WTC11 (cell line): ENCODE results near the gene SKAP2. TPM values are rescaled to one million over a fixed set of nuclear protein-coding genes. Genes with fewer than 3 reads are reported as not detected.

Experiments used
- ATAC-seq: fragments of 200-7000 bp; cut with Tn5 transposase; 2 replicates; pipeline ENCODE4 v1.10.0; 2021; ENCODE audit warnings: mild to moderate bottlenecking, moderate library complexity
- CTCF ChIA-PET: fragments of 300-600 bp; sonication (Branson Sonifier 250); formaldehyde crosslinking; loops from one replicate; lab custom pipeline; 2021; ENCODE audit warnings: antibody characterized with exemption; lab: Charles Lee
- POLR2A ChIA-PET: fragments of 350-600 bp; sonication (Branson Sonifier 250); formaldehyde crosslinking; loops from one replicate; lab custom pipeline; 2021; ENCODE audit warnings: antibody characterized with exemption; lab: Charles Lee
- DNase-seq: peaks from one replicate; pipeline ENCODE4 v3.0.0; 2021; ENCODE audit warnings: low spot score
- H3K27ac Mint-ChIP-seq: 2 replicates; pipeline ENCODE4 v1.8.0; 2021; ENCODE audit warnings: mixed read lengths
- H3K27me3 Mint-ChIP-seq: 2 replicates; pipeline ENCODE4 v1.8.0; 2021; ENCODE audit warnings: low read depth, mild to moderate bottlenecking, moderate library complexity, mixed read lengths
- H3K36me3 Mint-ChIP-seq: 2 replicates; pipeline ENCODE4 v1.8.0; 2021; ENCODE audit warnings: mixed read lengths
- H3K4me1 Mint-ChIP-seq: 2 replicates; pipeline ENCODE4 v1.8.0; 2022; ENCODE audit warnings: mixed read lengths
- H3K4me3 Mint-ChIP-seq: 2 replicates; pipeline ENCODE4 v1.8.0; 2021; ENCODE audit warnings: mild to moderate bottlenecking, moderate library complexity, mixed read lengths
- H3K9me3 Mint-ChIP-seq: 2 replicates; pipeline ENCODE4 v1.8.0; 2021; ENCODE audit warnings: mixed read lengths
- CDX4 ChIP-seq: fragments of 250-450 bp; sonication (Bioruptor Pico); IDR thresholded peaks from 2 replicates; pipeline ENCODE4 v1.9.0; 2021; ENCODE audit warnings: moderate library complexity, mild to moderate bottlenecking, inconsistent platforms, borderline replicate concordance
- CTCF ChIP-seq: fragments of 200-600 bp; IDR thresholded peaks from 2 replicates; pipeline ENCODE4 v1.8.0; 2022; ENCODE audit warnings: antibody characterized with exemption
- EMX1 ChIP-seq: fragments of 250-450 bp; sonication (Bioruptor Pico); IDR thresholded peaks from 2 replicates; pipeline ENCODE4 v1.8.0; 2021; ENCODE audit warnings: mild to moderate bottlenecking
- GRHL2 ChIP-seq: fragments of 250-450 bp; sonication (Bioruptor Pico); IDR thresholded peaks from 2 replicates; pipeline ENCODE4 v1.8.0; 2022; ENCODE audit warnings: mild to moderate bottlenecking, moderate library complexity; ENCODE audit not compliant: insufficient replicate concordance, severe bottlenecking
- MLX ChIP-seq: sonication (generic); formaldehyde crosslinking; IDR thresholded peaks from 2 replicates; pipeline ENCODE4 v1.8.1; 2023; ENCODE audit warnings: mild to moderate bottlenecking, missing genetic modification reagents, moderate library complexity
- MXD4 ChIP-seq: fragments of 250-450 bp; sonication (Bioruptor Pico); IDR thresholded peaks from 2 replicates; pipeline ENCODE4 v1.8.0; 2021; ENCODE audit warnings: mild to moderate bottlenecking, moderate library complexity, borderline replicate concordance
- NR2C2 ChIP-seq: sonication (generic); formaldehyde crosslinking; IDR thresholded peaks from 2 replicates; pipeline ENCODE4 v1.8.0; 2022; ENCODE audit warnings: mild to moderate bottlenecking, missing genetic modification reagents
- SP1 ChIP-seq: sonication (generic); formaldehyde crosslinking; conservative IDR thresholded peaks from 2 replicates; pipeline ENCODE4 v1.8.1; 2022; ENCODE audit warnings: missing genetic modification reagents
- TEAD4 ChIP-seq: sonication (generic); formaldehyde crosslinking; IDR thresholded peaks from 2 replicates; pipeline ENCODE4 v1.8.0; 2022; ENCODE audit warnings: mild to moderate bottlenecking, missing genetic modification reagents
- USF2 ChIP-seq: sonication (generic); formaldehyde crosslinking; IDR thresholded peaks from 2 replicates; pipeline ENCODE4 v1.8.1; 2023; ENCODE audit warnings: mild to moderate bottlenecking, missing genetic modification reagents, moderate library complexity
- ZBTB21 ChIP-seq: sonication (generic); formaldehyde crosslinking; IDR thresholded peaks from 2 replicates; pipeline ENCODE4 v1.8.1; 2023; ENCODE audit warnings: mild to moderate bottlenecking, missing genetic modification reagents, borderline replicate concordance
- ZMAT4 ChIP-seq: fragments of 250-450 bp; sonication (Bioruptor Pico); IDR thresholded peaks from 2 replicates; pipeline ENCODE4 v1.9.0; 2021; ENCODE audit warnings: mild to moderate bottlenecking
- ZSCAN18 ChIP-seq: fragments of 250-450 bp; sonication (Bioruptor Pico); IDR thresholded peaks from 2 replicates; pipeline ENCODE4 v2.1.2; 2022; ENCODE audit warnings: mild to moderate bottlenecking, moderate library complexity
- total RNA-seq: library from RNA; stranded (reverse); gene quantifications from 3 replicates; pipeline ENCODE4 v1.2.3, GENCODE V29; 2021
- TF ChIP-seq, protein P1 (sequence below): sonication (generic); formaldehyde crosslinking; IDR thresholded peaks from 2 replicates; pipeline ENCODE4 v1.8.1; 2022; ENCODE audit warnings: mild to moderate bottlenecking, missing genetic modification reagents, moderate library complexity, borderline replicate concordance
- TF ChIP-seq, protein P2 (sequence below): sonication (generic); formaldehyde crosslinking; IDR thresholded peaks from 2 replicates; pipeline ENCODE4 v1.8.1; 2022; ENCODE audit warnings: missing genetic modification reagents, borderline replicate concordance
- TF ChIP-seq, protein P3 (sequence below): sonication (generic); formaldehyde crosslinking; IDR thresholded peaks from 2 replicates; pipeline ENCODE4 v1.8.0; 2022; ENCODE audit warnings: mild to moderate bottlenecking, missing genetic modification reagents

Gene SKAP2
- total RNA-seq, 1 experiment from 2014 or later: 2.5 TPM

- TF ChIP-seq MXD4 (no peak), NR2C2 (CRISPR knock-in tag) (no peak), MLX (no peak), USF2 (CRISPR knock-in tag) (no peak)
- TF ChIP-seq, all 79 proteins: peak for 0
Observed at GRCh38 chr7:26683277-26683676, 181.1 kb downstream of the SKAP2 start (continued).

DNA sequence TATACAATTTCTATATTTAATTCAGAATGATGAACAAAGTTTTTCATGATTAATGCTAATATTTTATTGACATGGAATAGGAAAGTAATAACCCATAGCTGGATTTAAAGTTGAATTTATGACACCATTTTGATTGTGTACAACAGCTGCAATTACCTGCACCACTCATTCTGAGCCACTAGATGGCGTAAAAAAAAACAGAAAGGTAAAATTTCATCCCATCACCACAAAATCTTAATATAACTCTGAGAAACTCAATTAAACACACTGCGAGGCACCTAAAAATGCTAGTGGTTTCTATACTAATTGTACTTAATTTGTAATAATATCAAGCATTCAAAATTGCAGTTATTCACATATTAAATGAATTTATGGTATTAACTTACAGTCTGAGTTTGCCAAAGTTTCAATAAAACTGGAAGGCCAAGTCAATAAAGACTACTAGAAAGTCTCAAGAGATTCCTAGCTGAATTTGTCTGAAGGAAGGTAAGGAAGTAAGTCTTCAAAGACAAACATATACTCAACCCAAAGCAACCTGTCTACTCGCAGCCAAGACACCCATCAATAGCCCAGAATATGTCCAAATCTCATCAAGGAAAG is 182.5 kb downstream of the SKAP2 start:
- TF ChIP-seq, protein P1, sequence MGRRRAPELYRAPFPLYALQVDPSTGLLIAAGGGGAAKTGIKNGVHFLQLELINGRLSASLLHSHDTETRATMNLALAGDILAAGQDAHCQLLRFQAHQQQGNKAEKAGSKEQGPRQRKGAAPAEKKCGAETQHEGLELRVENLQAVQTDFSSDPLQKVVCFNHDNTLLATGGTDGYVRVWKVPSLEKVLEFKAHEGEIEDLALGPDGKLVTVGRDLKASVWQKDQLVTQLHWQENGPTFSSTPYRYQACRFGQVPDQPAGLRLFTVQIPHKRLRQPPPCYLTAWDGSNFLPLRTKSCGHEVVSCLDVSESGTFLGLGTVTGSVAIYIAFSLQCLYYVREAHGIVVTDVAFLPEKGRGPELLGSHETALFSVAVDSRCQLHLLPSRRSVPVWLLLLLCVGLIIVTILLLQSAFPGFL (CRISPR knock-in tag): no peak
- TF ChIP-seq CTCF: peak; percentile 42; the same call in 1 of the 2 replicates
- no peak for ATAC-seq
- ChIA-PET POLR2A (no interaction called here), CTCF (interaction anchor here (0.6 to 4.3 kb wide), 17 partner anchors 9 to 819 kb away, joined by 3 to 26 read pairs (median 4); partner anchors contain the start of genes HOXA4 and HOXA5)
- DNase-seq: no peak
- no peak overlapping the region for H3K4me3 Mint-ChIP-seq
- H3K4me1 Mint-ChIP-seq: peaks cover 5% of the 10 kb centered on the region
- no peak overlapping the region for H3K27ac Mint-ChIP-seq
- no peaks in the 10 kb centered on the region for H3K9me3 Mint-ChIP-seq
- H3K36me3 Mint-ChIP-seq: no peaks in the 10 kb centered on the region
- no peaks in the 10 kb centered on the region; the same call in 1 of the 2 replicates for H3K27me3 Mint-ChIP-seq

DNA sequence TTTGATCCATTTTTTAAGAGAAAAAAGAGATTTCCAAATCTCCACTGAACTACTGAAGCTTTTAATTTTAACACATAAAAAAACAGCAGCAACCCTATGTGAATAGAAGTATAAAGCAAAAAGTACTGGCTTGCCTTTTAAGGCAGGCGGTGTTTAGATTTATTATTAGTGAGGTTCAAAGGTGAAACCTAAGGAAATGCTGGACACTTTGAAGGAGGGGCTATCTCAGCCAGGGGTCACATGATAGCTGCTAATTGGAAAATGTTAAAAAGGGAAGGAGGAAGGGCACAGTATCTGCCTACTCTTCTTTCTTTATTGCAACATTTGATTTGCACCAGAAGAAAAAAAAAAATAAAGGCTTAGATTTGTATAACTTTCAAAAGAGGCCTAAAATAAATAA is 183.8 kb downstream of the SKAP2 start:
- Mint-ChIP-seq H3K27ac (no peak overlapping the region), H3K36me3 (no peaks in the 10 kb centered on the region), H3K4me3 (no peak overlapping the region), H3K9me3 (no peaks in the 10 kb centered on the region), H3K27me3 (no peaks in the 10 kb centered on the region; the same call in 1 of the 2 replicates), H3K4me1 (no peaks in the 10 kb centered on the region)
- ATAC-seq (no peak), DNase-seq (no peak)
- POLR2A ChIA-PET: no interaction called here
- TF ChIP-seq TEAD4 (CRISPR knock-in tag): no peak
- CTCF ChIA-PET: interaction anchor here (2.0 to 4.3 kb wide), 3 partner anchors 13 to 481 kb away, joined by 12 to 26 read pairs (median 16); partner anchors contain the start of gene HOXA5

GRCh38 chr7:26675143-26675887 is 189.1 kb downstream of the SKAP2 start:
- ATAC-seq: no peak
- H3K4me1 Mint-ChIP-seq: no peaks in the 10 kb centered on the region
- H3K36me3 Mint-ChIP-seq: no peaks in the 10 kb centered on the region
- no peaks in the 10 kb centered on the region for H3K9me3 Mint-ChIP-seq
- H3K4me3 Mint-ChIP-seq: no peak overlapping the region
- ChIA-PET POLR2A (no interaction called here), CTCF (interaction anchor here (0.5 to 2.6 kb wide), 4 partner anchors 8 to 360 kb away, joined by 3 to 12 read pairs (median 4); no protein-coding TSS in a partner anchor)
- no peaks in the 10 kb centered on the region for H3K27me3 Mint-ChIP-seq
- no peak overlapping the region for H3K27ac Mint-ChIP-seq
- no peak for DNase-seq
- TF ChIP-seq SP1 (no peak), CDX4 (CRISPR knock-in tag) (no peak), GRHL2 (CRISPR knock-in tag) (no peak), ZMAT4 (CRISPR knock-in tag) (no peak), TEAD4 (CRISPR knock-in tag) (no peak), EMX1 (CRISPR knock-in tag) (no peak), ZBTB21 (CRISPR knock-in tag) (no peak), ZSCAN18 (CRISPR knock-in tag) (no peak)
- TF ChIP-seq, protein P2, sequence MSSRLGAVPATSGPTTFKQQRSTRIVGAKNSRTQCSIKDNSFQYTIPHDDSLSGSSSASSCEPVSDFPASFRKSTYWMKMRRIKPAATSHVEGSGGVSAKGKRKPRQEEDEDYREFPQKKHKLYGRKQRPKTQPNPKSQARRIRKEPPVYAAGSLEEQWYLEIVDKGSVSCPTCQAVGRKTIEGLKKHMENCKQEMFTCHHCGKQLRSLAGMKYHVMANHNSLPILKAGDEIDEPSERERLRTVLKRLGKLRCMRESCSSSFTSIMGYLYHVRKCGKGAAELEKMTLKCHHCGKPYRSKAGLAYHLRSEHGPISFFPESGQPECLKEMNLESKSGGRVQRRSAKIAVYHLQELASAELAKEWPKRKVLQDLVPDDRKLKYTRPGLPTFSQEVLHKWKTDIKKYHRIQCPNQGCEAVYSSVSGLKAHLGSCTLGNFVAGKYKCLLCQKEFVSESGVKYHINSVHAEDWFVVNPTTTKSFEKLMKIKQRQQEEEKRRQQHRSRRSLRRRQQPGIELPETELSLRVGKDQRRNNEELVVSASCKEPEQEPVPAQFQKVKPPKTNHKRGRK (CRISPR knock-in tag): no peak
- TF ChIP-seq, protein P3, sequence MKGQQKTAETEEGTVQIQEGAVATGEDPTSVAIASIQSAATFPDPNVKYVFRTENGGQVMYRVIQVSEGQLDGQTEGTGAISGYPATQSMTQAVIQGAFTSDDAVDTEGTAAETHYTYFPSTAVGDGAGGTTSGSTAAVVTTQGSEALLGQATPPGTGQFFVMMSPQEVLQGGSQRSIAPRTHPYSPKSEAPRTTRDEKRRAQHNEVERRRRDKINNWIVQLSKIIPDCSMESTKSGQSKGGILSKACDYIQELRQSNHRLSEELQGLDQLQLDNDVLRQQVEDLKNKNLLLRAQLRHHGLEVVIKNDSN (CRISPR knock-in tag): no peak
